Measurements from ENCODE around the gene ADPRS. TPM values are rescaled to one million over a fixed set of nuclear protein-coding genes. Genes with fewer than 3 reads are reported as not detected.

ADPRS gene
- total and polyA plus RNA-seq, 2 donors (not counting 3 experiments of a cell fraction or from before 2014, with no cell fraction given): 32.9 to 48.1 TPM

DNA sequence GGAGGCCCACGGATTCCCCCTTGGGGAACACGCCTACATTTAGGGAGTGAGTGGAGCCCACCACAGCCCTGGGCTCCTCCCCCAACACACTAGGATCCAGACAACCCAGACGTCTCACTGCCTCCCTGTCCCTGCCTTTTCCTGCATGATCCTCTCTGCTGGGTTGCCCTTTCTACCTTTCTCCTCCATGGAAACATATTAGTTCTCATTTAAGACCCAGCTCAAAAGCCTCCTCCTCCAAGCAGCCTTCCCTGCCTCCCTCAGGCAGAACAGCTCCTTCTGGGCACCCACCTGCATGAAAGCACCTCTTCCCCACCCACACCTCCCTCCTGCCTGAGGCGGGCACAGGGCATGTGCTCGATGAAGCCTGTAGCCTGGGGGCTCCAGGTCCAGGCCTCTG, 25.7 kb downstream of the ADPRS start:
- ChIA-PET POLR2A (no interaction called here), CTCF (interaction anchor here (1.5 to 2.4 kb wide), 2 partner anchors 9 to 21 kb away, joined by 6 to 10 read pairs; no protein-coding TSS in a partner anchor)
- Histone ChIP-seq H3K9me1 (replicated peaks; ENCODE audit: control insufficient read depth, extremely low read depth, insufficient read depth, low read length) (no peaks in the 10 kb centered on the region), H3K27ac (ENCODE audit: insufficient read depth, low read depth, low read length) (no peak overlapping the region), H3K4me1 (ENCODE audit: control insufficient read depth, extremely low read depth, insufficient read depth, low read length) (no peaks in the 10 kb centered on the region), H3K27me3 (ENCODE audit: control insufficient read depth in 2 of 2, insufficient read depth in 2 of 2, low read length in 2 of 2) (no peaks in the 10 kb centered on the region), H3K4me3 (replicated peaks in 1 of 3; ENCODE audit: insufficient read depth in 1 of 3, low read depth in 1 of 3, low read length in 3 of 3) (no peak overlapping the region), H3K36me3 (ENCODE audit: control insufficient read depth in 2 of 2, extremely low read depth in 1 of 2, insufficient read depth in 2 of 2, low read length in 2 of 2) (no peaks in the 10 kb centered on the region), H3K79me2 (ENCODE audit: control insufficient read depth, insufficient read depth, low read length) (no peaks in the 10 kb centered on the region), H4K20me1 (replicated peaks; ENCODE audit: control insufficient read depth, extremely low read depth, insufficient read depth, low read length) (no peaks in the 10 kb centered on the region), H3K9ac (replicated peaks; ENCODE audit: extremely low read depth, insufficient read depth, low read length) (no peak overlapping the region), H2AFZ (ENCODE audit: low read depth, low read length) (no peak overlapping the region), H3K4me2 (ENCODE audit: insufficient read depth, low read length) (no peak overlapping the region), H3K9me3 (replicated peaks; ENCODE audit: control insufficient read depth, insufficient read depth, low read length) (no peaks in the 10 kb centered on the region)
- intact Hi-C loops (cut with micrococcal nuclease) (no loop called here), dilution Hi-C loops (cut with MboI; ENCODE audit: extremely low pct_ligation_motif_present, low sequenced_read_pairs) (no loop called here)
- DNase-seq (ENCODE audit: low read depth, low spot score): no peak
- no peak for FAIRE-seq
- TF ChIP-seq, protein P1, sequence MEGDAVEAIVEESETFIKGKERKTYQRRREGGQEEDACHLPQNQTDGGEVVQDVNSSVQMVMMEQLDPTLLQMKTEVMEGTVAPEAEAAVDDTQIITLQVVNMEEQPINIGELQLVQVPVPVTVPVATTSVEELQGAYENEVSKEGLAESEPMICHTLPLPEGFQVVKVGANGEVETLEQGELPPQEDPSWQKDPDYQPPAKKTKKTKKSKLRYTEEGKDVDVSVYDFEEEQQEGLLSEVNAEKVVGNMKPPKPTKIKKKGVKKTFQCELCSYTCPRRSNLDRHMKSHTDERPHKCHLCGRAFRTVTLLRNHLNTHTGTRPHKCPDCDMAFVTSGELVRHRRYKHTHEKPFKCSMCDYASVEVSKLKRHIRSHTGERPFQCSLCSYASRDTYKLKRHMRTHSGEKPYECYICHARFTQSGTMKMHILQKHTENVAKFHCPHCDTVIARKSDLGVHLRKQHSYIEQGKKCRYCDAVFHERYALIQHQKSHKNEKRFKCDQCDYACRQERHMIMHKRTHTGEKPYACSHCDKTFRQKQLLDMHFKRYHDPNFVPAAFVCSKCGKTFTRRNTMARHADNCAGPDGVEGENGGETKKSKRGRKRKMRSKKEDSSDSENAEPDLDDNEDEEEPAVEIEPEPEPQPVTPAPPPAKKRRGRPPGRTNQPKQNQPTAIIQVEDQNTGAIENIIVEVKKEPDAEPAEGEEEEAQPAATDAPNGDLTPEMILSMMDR (IDR thresholded peaks at IDR 0.05; ENCODE audit: extremely low read depth in 1 of 2, insufficient read depth in 1 of 2, low read depth in 1 of 2, low read length in 2 of 2): no peak
- TF ChIP-seq POLR2A (IDR thresholded peaks at IDR 0.05; ENCODE audit: low read depth, low read length) (no peak), EZH2 (IDR thresholded peaks at IDR 0.05; ENCODE audit: borderline replicate concordance, low read depth, low read length, severe bottlenecking) (no peak)
- BruUV-seq (replicated peaks): no TSS peak

DNA sequence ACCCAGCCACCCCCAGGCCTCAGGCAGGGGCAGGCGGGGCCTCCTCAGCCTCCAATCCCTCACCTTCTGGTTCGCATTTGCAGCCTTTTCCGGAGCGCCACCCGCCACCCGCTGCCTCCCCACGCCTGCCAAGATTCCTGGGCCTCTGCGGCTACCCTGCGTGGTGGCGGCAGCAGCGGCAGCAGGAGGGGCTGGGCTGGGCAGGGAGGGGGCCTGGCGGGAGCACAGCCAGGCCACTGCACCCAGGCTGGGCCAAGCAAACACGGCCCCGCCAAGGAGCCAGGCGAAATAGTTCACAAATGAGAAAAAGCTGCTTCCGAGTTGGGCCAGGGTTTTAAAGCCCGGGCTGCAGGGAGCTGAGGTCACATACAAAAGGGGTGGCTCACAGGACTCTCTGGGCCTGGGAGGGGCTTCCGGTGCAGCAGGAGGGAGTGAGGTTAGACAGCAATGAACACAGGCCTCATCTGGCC, 26.5 kb downstream of the ADPRS start:
- Histone ChIP-seq H3K36me3 (ENCODE audit: control insufficient read depth in 2 of 2, extremely low read depth in 1 of 2, insufficient read depth in 2 of 2, low read length in 2 of 2) (no peaks in the 10 kb centered on the region), H3K27ac (ENCODE audit: insufficient read depth, low read depth, low read length) (no peak overlapping the region), H3K9ac (replicated peaks; ENCODE audit: extremely low read depth, insufficient read depth, low read length) (no peak overlapping the region), H3K4me2 (ENCODE audit: insufficient read depth, low read length) (no peak overlapping the region), H3K79me2 (ENCODE audit: control insufficient read depth, insufficient read depth, low read length) (no peaks in the 10 kb centered on the region), H3K4me1 (ENCODE audit: control insufficient read depth, extremely low read depth, insufficient read depth, low read length) (no peaks in the 10 kb centered on the region), H3K9me3 (replicated peaks; ENCODE audit: control insufficient read depth, insufficient read depth, low read length) (no peaks in the 10 kb centered on the region), H3K27me3 (ENCODE audit: control insufficient read depth in 2 of 2, insufficient read depth in 2 of 2, low read length in 2 of 2) (no peaks in the 10 kb centered on the region), H3K9me1 (replicated peaks; ENCODE audit: control insufficient read depth, extremely low read depth, insufficient read depth, low read length) (no peaks in the 10 kb centered on the region), H4K20me1 (replicated peaks; ENCODE audit: control insufficient read depth, extremely low read depth, insufficient read depth, low read length) (no peaks in the 10 kb centered on the region), H3K4me3 (replicated peaks in 1 of 3; ENCODE audit: insufficient read depth in 1 of 3, low read depth in 1 of 3, low read length in 3 of 3) (no peak overlapping the region), H2AFZ (ENCODE audit: low read depth, low read length) (no peak overlapping the region)
- no peak for DNase-seq (ENCODE audit: low read depth, low spot score)
- no TSS peak for BruUV-seq (replicated peaks)
- no peak for FAIRE-seq
- TF ChIP-seq FOS (IDR thresholded peaks at IDR 0.05; ENCODE audit: borderline replicate concordance, insufficient read depth, low read length) (no peak), GATA2 (IDR thresholded peaks at IDR 0.05; ENCODE audit: insufficient read depth, insufficient read length, low read depth, low read length) (no peak), JUN (IDR thresholded peaks at IDR 0.05; ENCODE audit: borderline replicate concordance, insufficient read depth, insufficient read length, low read depth) (no peak)
- TF ChIP-seq, protein P1 (IDR thresholded peaks at IDR 0.05; ENCODE audit: extremely low read depth in 1 of 2, insufficient read depth in 1 of 2, low read depth in 1 of 2, low read length in 2 of 2): no peak
- ChIA-PET CTCF (interaction anchor here (0.7 to 3.2 kb wide), 4 partner anchors 10 to 73 kb away, joined by 3 to 24 read pairs (median 7); no protein-coding TSS in a partner anchor), POLR2A (interaction anchor here (0.5 kb wide), 1 partner anchor 106 kb away, joined by 4 read pairs; no protein-coding TSS in a partner anchor)
- dilution Hi-C loops (cut with MboI; ENCODE audit: extremely low pct_ligation_motif_present, low sequenced_read_pairs): no loop called here
- intact Hi-C loops (cut with micrococcal nuclease): no loop called here

All from endothelial cell of umbilical vein (primary cell).